G401 (cell line): ENCODE measurements around the gene FAM221B. TPM values are rescaled to one million over a fixed set of nuclear protein-coding genes. Genes with fewer than 3 reads are reported as not detected.

Source experiments
- DNase-seq: peaks from one replicate; pipeline ENCODE4 v3.0.0-alpha.2; 2015; ENCODE audit warnings: low spot score
- in situ Hi-C: cut with HindIII; loops from 2 replicates; pipeline ENCODE4 v1.10.0; 2016; ENCODE audit warnings: low sequenced_read_pairs, mixed read lengths
- total RNA-seq: library from RNA; depleted of rRNA; stranded (reverse); fragments of >200 nt; shearing (Covaris generic); gene quantifications from 2 replicates; pipeline ENCODE4 v1.2.3, GENCODE V29; 2014

The FAM221B gene
- total RNA-seq, 1 experiment from 2014 or later, result not detected

DNA sequence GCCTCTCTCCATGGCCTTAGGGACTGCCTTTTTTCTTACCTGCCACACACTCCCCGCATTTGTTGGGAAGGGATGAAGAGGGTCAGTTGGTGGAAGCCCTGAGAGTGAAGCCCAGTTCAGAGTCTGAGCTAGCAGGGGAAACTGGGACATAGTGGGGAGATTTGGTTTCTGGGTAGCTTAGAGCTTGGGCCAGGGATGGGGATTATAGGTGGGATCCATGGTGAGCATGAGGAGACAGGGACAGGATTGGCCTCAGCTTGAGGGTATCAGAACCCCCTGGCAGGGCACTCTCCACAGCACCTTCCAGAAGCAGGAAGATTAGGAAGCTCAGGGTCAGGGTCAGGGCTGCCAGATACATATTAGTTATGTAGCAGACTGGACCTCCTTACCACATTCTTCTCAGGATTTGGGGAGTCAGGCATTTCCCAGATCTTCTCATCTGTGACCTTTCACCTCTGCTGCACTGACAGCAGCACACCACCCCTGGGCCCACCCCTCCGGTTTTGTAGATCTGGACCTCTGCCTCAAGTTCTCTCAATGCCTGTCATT lies 23.8 kb upstream of the FAM221B start:
- no peak for DNase-seq

DNA sequence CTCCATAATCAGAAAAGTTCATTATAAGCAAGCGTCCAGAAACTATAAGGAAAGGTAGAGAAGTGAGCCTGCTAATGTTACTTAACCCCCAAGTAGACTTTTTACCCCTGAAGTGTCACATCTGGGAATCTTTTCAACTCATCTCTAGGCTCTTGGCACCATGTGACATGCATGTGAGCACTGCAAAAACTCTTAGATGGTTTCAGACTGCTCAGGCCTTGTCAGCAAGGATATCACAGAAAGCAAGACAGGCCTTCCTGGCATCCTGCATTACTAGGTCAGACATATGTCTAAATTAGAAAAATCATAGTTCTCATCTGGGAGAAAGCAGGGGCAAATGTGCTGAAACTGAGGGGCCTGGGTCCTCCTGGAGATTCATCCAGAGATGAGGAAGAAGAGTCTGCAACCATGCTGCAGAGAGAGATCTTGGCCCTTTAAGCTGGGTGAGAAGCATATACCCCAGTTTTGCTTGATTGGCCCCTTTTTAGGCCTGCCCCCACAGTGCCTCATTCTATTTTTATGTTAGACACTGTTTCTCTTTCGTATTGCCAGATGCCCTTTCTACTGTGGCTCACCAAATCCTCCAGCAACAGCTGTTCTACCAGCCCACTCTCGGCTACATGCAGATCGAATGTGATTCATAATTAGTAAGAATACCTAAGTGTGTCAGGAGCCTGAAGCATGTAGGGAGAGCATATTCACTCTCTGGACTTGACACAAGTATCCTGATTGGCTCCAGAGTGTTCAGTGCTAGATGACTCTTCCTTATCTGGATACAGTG lies 19.4 kb upstream of the FAM221B start:
- in situ Hi-C loops, result no loop called here

More for the DNA sequence above, 23.8 kb upstream of the FAM221B start:
- in situ Hi-C loops, result no loop called here

DNA sequence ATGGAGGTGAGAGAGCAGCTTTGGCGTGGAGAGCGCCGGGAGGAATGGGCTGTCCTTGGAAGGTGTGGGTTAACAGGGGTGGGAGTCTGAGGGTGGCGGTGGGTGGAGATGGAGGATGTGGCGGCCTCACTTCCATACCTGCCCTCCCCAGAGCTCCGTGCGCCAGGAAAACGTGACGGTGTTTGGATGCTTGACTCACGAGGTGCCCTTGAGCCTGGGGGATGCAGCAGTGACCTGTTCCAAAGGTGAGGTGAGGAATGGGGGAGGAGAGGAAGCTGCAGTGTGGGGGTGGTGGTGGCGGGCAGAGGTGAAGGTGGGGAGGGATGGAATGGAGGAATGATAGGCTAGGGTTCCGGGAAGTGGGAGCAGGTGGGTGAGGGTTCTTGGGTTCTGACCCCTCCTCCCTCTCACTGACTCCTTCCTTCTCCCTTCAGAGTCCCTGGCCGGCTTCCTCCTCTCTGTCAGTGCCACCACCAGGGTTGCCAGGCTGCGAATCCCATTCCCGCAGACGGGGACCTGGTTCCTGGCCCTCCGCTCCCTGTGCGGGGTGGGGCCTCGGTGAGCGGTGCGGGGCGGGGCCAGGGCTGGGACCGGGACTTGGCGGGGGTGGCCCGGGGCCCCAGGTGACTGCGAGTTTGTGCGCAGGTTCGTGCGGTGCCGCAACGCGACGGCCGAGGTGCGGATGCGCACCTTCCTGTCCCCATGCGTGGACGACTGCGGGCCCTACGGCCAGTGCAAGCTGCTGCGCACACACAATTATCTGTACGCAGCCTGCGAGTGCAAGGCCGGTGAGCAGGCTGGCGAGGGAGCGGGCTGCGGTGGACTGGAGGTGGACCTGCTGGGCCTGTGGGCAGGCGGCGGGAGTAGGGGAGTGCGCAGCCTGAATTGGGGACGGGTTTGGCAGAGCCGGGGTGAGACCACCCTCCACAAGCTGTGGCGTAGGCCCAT lies 17.6 kb upstream of the FAM221B start:
- in situ Hi-C loops, result no loop called here
- DNase-seq, result no peak

More for the DNA sequence above, 19.4 kb upstream of the FAM221B start:
- no peak for DNase-seq

DNA sequence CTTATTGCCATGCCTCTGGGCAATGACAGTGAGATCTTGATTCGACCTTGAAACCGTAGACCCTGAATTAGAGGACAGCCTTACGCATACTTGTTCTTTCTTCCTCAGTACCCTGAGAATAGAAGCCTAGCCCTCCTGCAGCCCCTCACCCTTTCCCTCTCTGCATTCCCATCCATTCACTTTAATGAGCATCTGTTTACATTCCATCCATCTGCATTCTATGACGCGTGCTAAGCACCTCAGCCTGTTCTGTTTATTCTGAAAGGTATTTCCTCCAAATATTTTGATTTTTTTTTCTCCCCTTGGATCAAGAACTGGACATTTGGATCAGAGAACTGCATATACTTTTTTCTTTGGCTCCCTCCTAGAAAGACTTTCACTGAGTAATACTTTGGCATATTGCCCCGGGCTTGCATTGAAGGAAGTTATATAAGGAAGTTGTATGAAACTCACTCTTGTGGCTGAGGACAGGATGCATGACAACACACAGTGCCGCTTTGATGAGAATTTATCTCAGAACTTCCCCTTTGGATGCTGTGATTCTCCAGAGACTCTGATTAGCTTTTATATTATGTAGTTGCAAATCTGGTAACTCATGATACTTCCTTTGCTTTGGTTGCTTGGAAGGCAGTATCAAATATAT lies 16.2 kb upstream of the FAM221B start:
- in situ Hi-C loops, result no loop called here
- no peak for DNase-seq

DNA sequence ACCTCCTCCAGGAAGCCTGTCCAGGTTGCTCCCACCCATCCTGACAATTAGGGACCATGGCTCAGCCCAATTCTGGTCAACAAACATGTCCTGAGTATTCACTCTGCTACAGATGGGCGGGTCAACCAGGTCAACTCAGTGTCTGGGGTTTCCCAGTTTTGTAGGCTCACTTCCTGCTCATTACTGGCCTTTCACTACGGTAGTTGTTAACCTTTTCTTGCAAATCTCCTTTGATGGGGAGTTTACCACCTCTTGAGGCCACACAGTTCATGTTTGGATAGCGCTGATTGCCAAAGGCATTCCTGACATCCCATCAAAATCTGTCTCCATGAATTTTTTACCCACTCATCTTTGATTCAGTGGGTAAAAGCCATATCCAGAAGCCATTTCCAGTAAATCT lies 14.3 kb upstream of the FAM221B start:
- in situ Hi-C loops, result no loop called here
- no peak for DNase-seq

DNA sequence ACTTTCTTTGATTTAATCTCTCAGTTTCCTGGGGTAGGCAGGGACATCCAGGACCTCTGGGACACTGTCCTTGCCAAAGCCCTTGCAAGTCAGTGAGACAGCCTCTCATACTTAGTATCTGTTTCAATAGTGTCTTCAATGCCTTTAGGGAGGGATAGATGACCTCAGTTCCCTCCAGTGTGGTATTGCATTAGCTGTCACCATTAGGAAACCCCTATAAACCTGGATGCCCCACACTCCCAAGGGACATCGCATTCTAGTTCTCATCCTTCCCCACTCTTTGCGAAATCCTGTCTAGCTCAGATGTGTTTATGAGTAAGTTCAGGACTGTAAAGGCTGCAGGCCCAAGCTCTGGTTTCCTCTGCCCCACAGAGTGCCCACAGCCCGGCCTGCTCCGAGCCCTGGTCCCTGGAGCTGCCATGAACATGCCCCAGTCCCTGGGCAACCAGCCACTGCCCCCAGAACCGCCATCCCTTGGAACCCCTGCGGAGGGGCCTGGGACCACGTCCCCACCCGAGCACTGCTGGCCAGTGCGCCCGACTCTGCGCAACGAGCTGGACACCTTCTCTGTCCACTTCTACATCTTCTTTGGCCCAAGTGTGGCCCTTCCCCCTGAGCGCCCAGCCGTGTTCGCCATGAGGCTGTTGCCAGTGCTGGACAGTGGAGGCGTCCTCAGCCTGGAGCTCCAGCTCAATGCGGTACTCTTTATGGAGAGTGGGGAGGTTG lies 13.7 kb upstream of the FAM221B start:
- in situ Hi-C loops, result no loop called here
- DNase-seq, result no peak

DNA sequence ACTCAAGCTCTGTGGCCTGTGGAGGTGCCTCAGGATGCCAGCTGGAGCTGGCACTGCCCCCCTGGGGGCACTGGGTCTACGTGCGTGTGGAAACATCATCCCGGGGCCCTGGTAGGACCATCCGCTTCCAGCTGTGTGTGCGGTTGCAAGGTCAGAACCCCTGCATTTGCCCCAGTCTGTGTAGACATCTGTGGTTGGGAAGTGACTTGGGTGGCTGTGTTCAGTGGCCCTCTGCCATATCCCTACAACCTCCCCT lies 13.0 kb upstream of the FAM221B start:
- no peak for DNase-seq
- in situ Hi-C loops, result no loop called here

DNA sequence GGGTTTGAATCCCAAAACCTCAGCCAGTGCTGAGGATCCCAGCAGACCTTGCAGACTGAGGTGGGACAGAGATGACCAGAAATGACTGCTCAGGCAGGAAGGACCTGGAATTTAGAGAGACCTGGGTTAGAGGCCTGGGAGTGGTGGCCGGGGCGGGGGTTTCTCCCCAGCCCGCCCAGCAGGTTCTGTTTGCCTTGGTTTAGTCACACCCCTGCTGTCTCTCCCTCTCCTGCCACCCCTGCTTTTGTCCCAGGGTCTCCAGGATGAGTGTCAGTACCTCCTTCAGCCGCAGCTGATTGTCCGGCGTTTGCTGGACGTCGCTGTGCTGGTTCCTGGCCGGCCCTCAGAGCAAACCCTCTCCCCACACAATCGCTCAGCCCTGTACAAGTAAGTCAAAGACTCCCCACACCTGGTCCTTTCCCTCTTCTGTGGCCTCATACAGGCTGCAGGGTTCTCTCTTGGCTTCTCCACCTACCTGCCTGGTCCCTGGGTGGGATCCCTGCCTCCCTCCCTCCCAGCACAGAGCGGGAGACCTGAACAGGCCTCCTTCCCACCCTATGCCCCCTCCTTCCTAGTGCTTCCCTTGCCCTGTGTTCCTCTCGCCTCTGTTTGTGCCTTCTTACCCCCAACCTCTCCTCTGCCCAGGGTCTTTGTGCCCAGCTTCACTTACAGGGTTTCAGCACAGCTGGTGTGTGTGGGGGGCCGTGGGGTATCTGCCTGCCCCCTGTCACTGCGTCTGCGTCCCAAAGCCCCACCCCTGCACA lies 12.5 kb upstream of the FAM221B start:
- no peak for DNase-seq
- in situ Hi-C loops, result no loop called here

DNA sequence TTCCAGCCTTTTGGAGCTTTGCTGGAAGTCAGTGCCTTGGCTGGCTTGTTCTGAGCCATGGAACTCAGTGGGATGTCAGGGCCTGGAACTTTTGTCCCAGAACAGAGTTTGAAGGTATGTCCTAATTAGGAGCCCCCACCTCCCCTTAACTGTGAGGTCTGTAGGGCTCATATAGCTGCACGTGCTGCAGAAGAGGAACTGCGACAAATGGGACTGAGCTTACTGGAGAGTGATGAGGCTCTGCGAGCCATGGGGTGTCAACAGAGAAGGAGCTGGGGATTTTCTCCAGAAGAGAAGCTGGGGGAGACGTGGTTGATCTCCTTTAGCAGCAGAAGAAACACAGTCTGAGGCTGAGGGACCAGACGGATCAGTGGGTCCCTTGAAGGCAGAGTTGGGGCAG lies 11.4 kb upstream of the FAM221B start:
- in situ Hi-C loops, result no loop called here
- no peak for DNase-seq

DNA sequence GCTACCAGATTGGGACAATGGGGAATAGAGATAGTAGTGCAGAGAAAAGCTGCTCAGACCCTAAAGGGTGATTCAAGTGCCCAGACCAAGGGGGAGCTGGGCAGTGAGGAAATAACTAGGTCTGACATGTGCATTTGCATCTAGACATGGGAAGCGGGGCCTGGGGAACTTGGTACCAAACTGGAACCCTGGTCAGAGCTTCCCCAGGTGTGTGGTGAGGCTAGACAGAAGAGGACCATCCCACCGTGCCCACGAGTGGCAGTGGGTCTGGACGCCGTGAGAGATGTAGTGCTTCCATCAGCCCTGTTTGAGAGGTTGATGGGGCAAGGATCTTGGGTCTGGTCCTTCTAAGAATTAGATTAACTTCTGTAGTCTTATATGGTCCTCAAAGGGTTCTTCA lies 8.1 kb upstream of the FAM221B start:
- in situ Hi-C loops, result no loop called here
- no peak for DNase-seq

DNA sequence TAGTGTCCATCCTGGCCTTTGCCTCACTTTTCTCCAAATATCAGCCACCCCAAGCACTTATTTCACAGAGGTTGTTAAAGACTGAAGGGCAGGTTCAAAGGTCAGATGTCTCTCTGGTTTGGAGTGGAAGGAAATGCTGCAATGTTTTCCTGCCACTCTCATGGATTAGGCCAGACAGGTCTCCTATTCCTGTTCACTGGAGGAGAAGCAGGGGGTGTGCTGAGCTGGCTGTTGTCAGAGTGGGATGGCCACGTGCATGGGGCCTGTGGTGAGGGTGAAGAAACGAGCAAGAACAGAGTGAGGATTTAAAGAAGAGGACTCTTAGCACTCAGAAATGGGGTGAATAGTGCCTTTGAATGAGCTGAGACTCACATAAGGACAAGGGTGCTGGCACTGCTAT lies 7.2 kb upstream of the FAM221B start:
- in situ Hi-C loops, result no loop called here
- no peak for DNase-seq

DNA sequence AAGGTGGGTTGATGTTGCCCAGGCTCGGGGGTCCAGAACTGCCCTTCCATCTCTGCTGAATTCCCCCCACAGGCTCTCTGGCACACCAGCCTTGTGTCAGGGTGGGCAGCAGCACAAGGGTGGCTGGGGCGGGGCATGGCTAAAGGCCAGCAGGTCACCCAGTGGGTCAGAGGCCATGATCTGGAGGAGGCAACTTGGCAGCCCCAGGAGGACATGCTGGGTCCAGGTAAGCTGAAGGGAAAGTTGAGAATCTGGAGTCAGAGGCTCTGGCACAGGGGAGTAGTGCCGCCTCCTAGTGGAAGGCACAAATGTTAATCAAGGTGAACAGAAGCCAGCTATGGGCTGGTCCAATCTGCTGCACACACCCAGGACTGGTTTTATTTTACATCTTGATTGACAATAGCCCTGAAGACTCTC lies 6.7 kb upstream of the FAM221B start:
- peak; percentile 49 for DNase-seq
- in situ Hi-C loops, result no loop called here

DNA sequence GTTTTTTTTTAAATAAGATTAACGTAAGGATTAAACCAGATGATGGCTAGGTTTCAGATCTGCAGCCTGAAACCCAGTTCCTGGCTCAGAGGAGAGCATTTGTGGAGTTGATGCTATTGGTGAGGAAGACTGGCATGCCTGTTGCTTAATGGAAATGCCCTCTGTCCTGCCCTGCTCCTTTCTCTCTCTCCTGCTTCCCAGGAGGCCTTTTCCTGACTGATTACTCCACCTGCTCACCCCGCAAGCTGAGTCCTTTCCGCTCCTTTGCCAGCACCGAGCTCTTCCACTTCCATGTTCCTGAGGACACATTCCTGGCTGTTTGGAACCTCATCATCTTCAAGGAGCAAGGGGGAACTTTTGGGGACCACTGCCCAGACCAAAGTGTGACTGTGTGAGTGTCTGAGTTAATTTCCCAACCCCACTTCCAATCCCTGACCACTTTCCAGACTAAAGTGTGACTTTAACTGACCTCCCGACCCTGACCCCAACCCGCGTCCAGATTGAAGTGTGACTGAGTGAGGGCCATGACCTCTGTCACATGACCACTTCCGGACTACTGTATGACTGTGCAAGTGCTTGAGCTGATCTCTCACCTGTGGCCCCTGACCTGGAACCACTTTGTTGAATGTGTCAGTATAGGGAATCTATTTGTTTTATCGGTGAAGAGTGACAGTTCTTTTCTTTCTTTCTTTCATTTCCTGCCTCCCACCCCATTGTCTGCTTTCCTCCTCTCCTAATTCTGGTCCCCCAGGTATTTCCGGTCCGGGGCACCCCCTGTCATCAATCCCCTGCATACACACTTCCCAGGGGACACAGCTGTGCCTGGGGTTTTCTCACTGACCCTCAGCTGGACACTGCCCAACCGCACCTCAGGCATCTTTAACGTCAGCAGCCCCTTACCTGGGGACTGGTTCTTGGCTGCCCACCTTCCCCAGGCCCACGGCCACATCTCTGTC lies 6.0 kb upstream of the FAM221B start:
- peak; percentile 40 for DNase-seq
- in situ Hi-C loops, result no loop called here

DNA sequence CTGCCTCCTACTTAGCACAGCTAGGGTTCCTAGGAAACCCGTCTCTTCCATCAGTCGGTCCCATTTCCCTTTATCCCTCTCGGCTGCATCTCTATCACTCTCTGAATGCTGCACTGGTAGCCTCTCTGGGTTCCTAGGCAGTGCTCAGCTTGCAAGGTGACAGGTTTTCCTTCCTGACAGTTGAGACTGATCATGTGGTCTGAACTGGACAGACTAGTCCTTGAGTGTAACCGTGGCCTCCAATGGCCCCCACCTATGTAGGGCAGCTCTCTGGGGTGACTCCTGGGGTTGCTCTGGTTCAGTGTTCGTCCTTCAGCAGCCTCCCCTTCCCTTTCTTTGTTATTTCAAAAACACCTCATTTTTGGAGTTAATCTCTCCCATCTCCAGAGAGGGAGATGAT lies 4.3 kb upstream of the FAM221B start:
- in situ Hi-C loops, result no loop called here
- DNase-seq, result peak; percentile 48

DNA sequence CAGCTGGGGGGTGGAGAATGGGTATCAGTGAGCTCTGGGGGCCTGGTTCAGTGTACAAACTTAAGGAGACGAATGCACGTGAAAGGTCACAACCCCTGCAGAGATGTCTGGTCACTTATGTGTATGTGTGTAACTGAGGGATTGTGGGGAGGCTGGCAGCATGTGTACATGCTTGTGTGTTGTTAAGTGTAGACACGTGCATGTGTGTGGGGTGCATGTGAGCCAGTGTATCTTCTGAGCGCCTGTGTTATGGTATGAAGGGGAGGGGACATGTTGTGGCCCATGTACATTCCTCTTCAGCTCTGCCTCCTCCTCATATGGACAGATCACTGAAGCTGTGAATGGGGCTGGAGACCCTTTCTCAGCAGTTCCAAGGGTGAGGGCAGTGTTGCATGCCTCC lies 2.5 kb upstream of the FAM221B start:
- no peak for DNase-seq
- in situ Hi-C loops, result no loop called here

DNA sequence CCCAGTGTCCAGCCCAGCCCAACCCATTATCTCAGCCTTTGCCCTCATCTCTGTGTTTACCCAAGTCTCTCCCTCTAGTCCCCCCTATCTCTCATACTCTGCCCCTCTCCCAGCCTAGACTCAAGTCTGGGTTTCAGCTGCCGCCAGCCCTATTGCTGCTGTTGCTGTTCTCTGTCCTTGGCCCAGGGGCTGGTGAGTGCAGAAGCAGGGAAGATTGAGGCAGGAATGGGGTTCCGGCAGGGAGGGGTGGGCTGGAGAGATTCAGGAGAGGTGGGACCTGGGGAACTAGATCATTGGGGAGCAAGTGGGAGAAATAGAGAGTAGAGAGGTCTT lies 1.2 kb upstream of the FAM221B start:
- no peak for DNase-seq
- in situ Hi-C loops, result no loop called here

DNA sequence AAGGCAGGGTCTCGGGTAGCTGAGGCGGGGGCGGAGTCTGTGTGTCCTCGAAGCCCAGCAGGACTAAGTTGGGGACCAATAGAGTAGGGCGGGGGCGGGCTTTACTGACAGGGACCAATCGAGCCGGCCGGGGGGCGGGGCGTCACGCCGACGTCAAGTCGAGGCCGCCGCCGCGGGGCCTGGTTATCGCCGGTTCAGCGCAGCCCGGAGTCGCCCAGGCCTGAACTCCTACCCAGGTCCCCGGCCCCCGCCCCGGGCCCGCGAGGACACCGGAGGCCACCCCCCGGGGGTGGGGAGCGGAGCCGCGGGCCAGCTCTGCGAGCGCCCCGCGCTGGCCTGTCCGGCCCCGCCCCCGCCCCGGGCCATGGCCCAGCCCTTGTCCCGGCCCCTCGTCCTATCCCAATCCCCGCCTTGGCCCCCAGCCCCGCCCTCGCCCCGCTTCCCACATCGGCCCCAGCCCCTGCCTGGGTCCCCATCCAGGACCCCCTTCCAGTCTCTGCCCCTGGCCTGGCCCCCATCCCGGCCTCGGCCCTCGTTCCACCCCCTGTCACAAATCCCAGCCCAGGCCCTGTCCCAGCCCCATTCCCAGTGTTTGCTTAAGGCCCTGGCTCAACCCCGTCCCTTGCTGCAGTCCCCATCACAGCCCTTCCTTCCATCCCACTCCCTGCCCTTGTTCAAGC lies 692 bp upstream of the FAM221B start, which contains the start of gene TMEM8B:
TMEM8B (plus strand) TSS at position 145 of the 680 bp plus-strand sequence; CDS start at position 365, 220 bp downstream.
- in situ Hi-C loops, result no loop called here

More for the DNA sequence above, 692 bp upstream of the FAM221B start, which contains the start of gene TMEM8B:
- DNase-seq, result peak; percentile 97
